GM23248 (cell line): ENCODE results near the gene AKAP13.
"Not testable (repeated sequence)": the region's sequence is repeated elsewhere in the genome, so short reads cannot be mapped to it uniquely, and the experiment has no call there.

Experiments used
- EZH2 ChIP-seq: fragments of 200-600 bp; sonication (generic); IDR thresholded peaks from 2 replicates; pipeline ENCODE4 v1.6.1; 2018; ENCODE audit warnings: antibody characterized with exemption, mild to moderate bottlenecking; ENCODE audit not compliant: insufficient read depth, poor library complexity, severe bottlenecking
- EZH2phosphoT487 ChIP-seq: fragments of 200-600 bp; sonication (generic); IDR thresholded peaks from 2 replicates; pipeline ENCODE4 v1.6.1; 2018; ENCODE audit warnings: antibody characterized with exemption, moderate library complexity, mild to moderate bottlenecking, low read depth; ENCODE audit not compliant: insufficient read depth

DNA sequence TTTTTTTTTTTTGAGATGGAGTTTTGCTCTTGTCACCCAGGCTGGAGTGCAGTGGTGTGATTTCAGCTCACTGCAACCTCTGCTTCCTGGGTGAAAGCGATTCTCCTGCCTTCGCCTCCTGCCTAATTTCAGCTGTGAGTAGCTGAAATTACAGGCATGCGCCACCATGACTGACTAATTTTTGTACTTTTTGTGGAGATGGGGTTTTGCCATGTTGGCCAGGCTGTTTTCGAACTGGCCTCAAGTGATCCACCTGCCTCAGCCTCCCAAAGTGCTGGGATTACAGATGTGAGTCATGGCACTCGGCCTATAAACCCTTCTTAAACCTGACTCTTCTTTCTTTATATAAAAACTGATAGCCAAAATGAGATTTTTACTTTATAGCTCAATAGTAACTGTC lies 205.8 kb downstream of the AKAP13 start:
- not testable (repeated sequence) for TF ChIP-seq EZH2, EZH2phosphoT487
